HepG2 (cell line): ENCODE data around the gene MYO3A. TPM values are rescaled to one million over a fixed set of nuclear protein-coding genes. Genes with fewer than 3 reads are reported as not detected.

Experiments used
- ATAC-seq: fragments of 200-7000 bp; cut with Tn5 transposase; 3 replicates; pipeline ENCODE4 v1.9.1; 2020; ENCODE audit warnings: mild to moderate bottlenecking, moderate library complexity
- BruUV-seq: library from RNA; stranded (reverse); fragments of 400-500 nt; replicated peaks from 2 replicates; lab custom pipeline; 2021; lab: Mats Ljungman, UMichigan
- CTCF ChIA-PET: fragments of 300-600 bp; formaldehyde crosslinking; extraction: SDS; loops from one replicate; lab custom pipeline; 2021; ENCODE audit warnings: low total read pairs, inconsistent platforms, low intra/inter-chr PET ratio; lab: Yijun Ruan, JAX
- POLR2A ChIA-PET: fragments of 350-600 bp; sonication (Branson Sonifier 250); formaldehyde crosslinking; loops from one replicate; lab custom pipeline; 2020; ENCODE audit warnings: antibody characterized with exemption, inconsistent platforms; lab: Yijun Ruan, JAX
- DNase-seq: peaks from one replicate; pipeline ENCODE4 v3.0.0-alpha.2; 2015; ENCODE audit warnings: low spot score
- FAIRE-seq: peaks from 3 replicates; lab custom pipeline; 2011; peaks lifted over from hg19 to GRCh38; lab: Jason Lieb, UNC
- H2AFZ ChIP-seq: one replicate; pipeline ENCODE4 v1.6.1; 2011; ENCODE audit warnings: low read length, inconsistent platforms
- H3K27ac ChIP-seq: fragments of 300-600 bp; 3 replicates; pipeline ENCODE4 v1.8.0; 2011; ENCODE audit warnings: mixed run types, mild to moderate bottlenecking, mixed read lengths, low read length, inconsistent platforms; ENCODE audit not compliant: insufficient read depth; ENCODE audit errors: extremely low read length
- H3K27me3 ChIP-seq, 2 experiments: fragments of 200-600 bp in 1 of 2; 2 replicates in 1 of 2; 3 replicates in 1 of 2; pipeline versions ENCODE4 v1.6.0 to v1.8.0; 2011; ENCODE audit warnings: low read length in 2 of 2, mild to moderate bottlenecking in 2 of 2, moderate library complexity in 2 of 2, inconsistent platforms in 1 of 2; ENCODE audit not compliant: insufficient read depth in 2 of 2, control insufficient read depth in 1 of 2
- H3K36me3 ChIP-seq, 2 experiments: fragments of 200-600 bp in 1 of 2; replicated peaks in 1 of 2; 2 replicates in 1 of 2; 3 replicates in 1 of 2; pipeline versions ENCODE4 v1.5.1 to v1.8.0; 2011; ENCODE audit warnings: low read length in 2 of 2, inconsistent platforms in 1 of 2; ENCODE audit not compliant: insufficient read depth in 2 of 2, control insufficient read depth in 1 of 2
- H3K4me1 ChIP-seq: 2 replicates; pipeline ENCODE4 v1.5.1; 2012; ENCODE audit warnings: low read length, inconsistent platforms; ENCODE audit not compliant: insufficient read depth
- H3K4me2 ChIP-seq: 2 replicates; pipeline ENCODE4 v1.6.0; 2011; ENCODE audit warnings: low read depth, low read length, inconsistent platforms
- H3K4me3 ChIP-seq, 3 experiments: fragments of 200-600 bp in 1 of 3; sonication (generic), shearing (Covaris generic) in 1 of 3; replicated peaks in 1 of 3; 2 replicates each; pipeline ENCODE4 v1.5.1; 2011 to 2016; ENCODE audit warnings: low read length in 3 of 3, inconsistent platforms in 2 of 3, low read depth in 2 of 3, mild to moderate bottlenecking in 2 of 3, control low read depth in 1 of 3, mixed read lengths in 1 of 3; ENCODE audit not compliant: insufficient read depth in 1 of 3
- H3K79me2 ChIP-seq: one replicate; pipeline ENCODE4 v1.6.1; 2011; ENCODE audit warnings: low read length, inconsistent platforms; ENCODE audit not compliant: insufficient read depth
- H3K9ac ChIP-seq: 2 replicates; pipeline ENCODE4 v1.6.0; 2011; ENCODE audit warnings: mild to moderate bottlenecking, low read depth, low read length, inconsistent platforms; ENCODE audit not compliant: insufficient read depth
- H3K9me3 ChIP-seq: 2 replicates; pipeline ENCODE4 v1.5.1; 2012; ENCODE audit warnings: mild to moderate bottlenecking, low read length
- H4K20me1 ChIP-seq: 2 replicates; pipeline ENCODE4 v1.6.0; 2011; ENCODE audit warnings: inconsistent platforms, mild to moderate bottlenecking, low read length, moderate library complexity; ENCODE audit not compliant: insufficient read depth
- CENPBD1 ChIP-seq: sonication (generic); formaldehyde crosslinking; IDR thresholded peaks from 2 replicates; pipeline ENCODE4 v1.8.0; 2022; ENCODE audit warnings: missing genetic modification reagents, low read depth, mild to moderate bottlenecking, borderline replicate concordance
- MED8 ChIP-seq: sonication (generic); formaldehyde crosslinking; IDR thresholded peaks from 2 replicates; pipeline ENCODE4 v1.8.1; 2023; ENCODE audit warnings: mild to moderate bottlenecking, missing genetic modification reagents; ENCODE audit not compliant: insufficient replicate concordance
- POGK ChIP-seq: sonication (generic); formaldehyde crosslinking; conservative IDR thresholded peaks from 2 replicates; pipeline ENCODE4 v1.8.0; 2022; ENCODE audit warnings: mild to moderate bottlenecking, moderate library complexity, missing genetic modification reagents
- RAD21 ChIP-seq: fragments of 450-650 bp; formaldehyde crosslinking; IDR thresholded peaks from 2 replicates; pipeline ENCODE4 v1.5.0; 2020; ENCODE audit warnings: mild to moderate bottlenecking
- SNAI1 ChIP-seq: sonication (generic); formaldehyde crosslinking; IDR thresholded peaks from 2 replicates; pipeline ENCODE4 v1.5.0; 2020; ENCODE audit warnings: mild to moderate bottlenecking, missing genetic modification reagents, borderline replicate concordance
- ZBTB37 ChIP-seq: sonication (generic); formaldehyde crosslinking; IDR thresholded peaks from 2 replicates; pipeline ENCODE4 v1.4.0; 2020; ENCODE audit warnings: mild to moderate bottlenecking, missing genetic modification reagents
- ZNF280B ChIP-seq: sonication (generic); formaldehyde crosslinking; IDR thresholded peaks from 2 replicates; pipeline ENCODE4 v1.5.0; 2020; ENCODE audit warnings: missing genetic modification reagents, mild to moderate bottlenecking, borderline replicate concordance
- ZNF331 ChIP-seq: sonication (generic); formaldehyde crosslinking; IDR thresholded peaks from 2 replicates; pipeline ENCODE4 v1.4.0; 2020; ENCODE audit warnings: missing genetic modification reagents
- ZNF503 ChIP-seq: sonication (generic); formaldehyde crosslinking; IDR thresholded peaks from 2 replicates; pipeline ENCODE4 v1.4.0; 2020; ENCODE audit warnings: missing genetic modification reagents
- ZNF800 ChIP-seq: sonication (generic); formaldehyde crosslinking; IDR thresholded peaks from 2 replicates; pipeline ENCODE4 v1.4.0; 2020; ENCODE audit warnings: missing genetic modification reagents
- WGBS: methylation state at CpG from one replicate; pipeline ENCODE4 v1.1.6; 2017; ENCODE audit warnings: low lambda C conversion rate; 5-methylcytosine and 5-hydroxymethylcytosine counted together
- in situ Hi-C: cut with HindIII; loops from 2 replicates; pipeline ENCODE4 v1.10.0; 2017; ENCODE audit warnings: low pct_unique_long_range_greater_than_20kb; ENCODE audit not compliant: extremely low pct_ligation_motif_present
- intact Hi-C: fragments of 100-400 bp; cut with micrococcal nuclease; formaldehyde crosslinking; loops from one replicate; pipeline ENCODE4 v1.10.0; 2022; ENCODE audit not compliant: unreplicated experiment
- polyA plus RNA-seq, 8 experiments: library from polyadenylated mRNA; depleted of rRNA in 3 of 8; stranded (reverse) in 7 of 8; unstranded in 1 of 8; fragments of >200 nt; fragmentation: Illumina TruSeq in 4 of 8; extraction: Trizol in 4 of 8; gene quantifications; 2 replicates each; pipeline versions ENCODE4 v1.2.1 to v1.2.3, GENCODE V29; 2011 to 2016; ENCODE audit warnings: low read depth in 4 of 8, missing spikeins in 1 of 8, mixed read lengths in 1 of 8; ENCODE audit not compliant: insufficient read depth in 1 of 8
- total RNA-seq, 5 experiments: library from RNA; depleted of rRNA; stranded (reverse); fragments of >200 nt; fragmentation: Illumina TruSeq; extraction: Trizol; gene quantifications; 2 replicates each; pipeline ENCODE4 v1.2.3, GENCODE V29; 2016; ENCODE audit warnings: low read depth in 1 of 5

MYO3A gene
- total and polyA plus RNA-seq, 2 of the 13 experiments (the other 11 are each of a cell fraction or from before 2014, with no cell fraction given) = not detected

GRCh38 chr10:26214551-26215395 is 280.7 kb downstream of the MYO3A start:
- no peak for FAIRE-seq
- CTCF ChIA-PET = no interaction called here
- DNase-seq = no peak
- Histone ChIP-seq H3K4me2 (no peak overlapping the region), H3K4me3 (no peak overlapping the region), H3K4me1 (no peaks in the 10 kb centered on the region), H2AFZ (no peak overlapping the region), H3K9ac (no peak overlapping the region), H4K20me1 (no peaks in the 10 kb centered on the region), H3K9me3 (no peaks in the 10 kb centered on the region), H3K36me3 (no peaks in the 10 kb centered on the region), H3K27ac (no peak overlapping the region), H3K79me2 (no peaks in the 10 kb centered on the region), H3K27me3 (peaks cover 5 to 56% of the 10 kb centered on the region in 2 experiments)
- no TSS peak for BruUV-seq
- ATAC-seq = no peak
- intact Hi-C loops = no loop called here
- in situ Hi-C loops = no loop called here
- TF ChIP-seq POGK (CRISPR knock-in tag) = no peak
- TF ChIP-seq MED8 = no peak
- no peak for TF ChIP-seq ZNF280B (CRISPR knock-in tag)
- no peak for TF ChIP-seq ZNF331 (CRISPR knock-in tag)
- TF ChIP-seq ZNF800 = no peak
- no peak for TF ChIP-seq CENPBD1 (CRISPR knock-in tag)
- no peak for TF ChIP-seq ZNF503 (CRISPR knock-in tag)
- no peak for TF ChIP-seq RAD21
- TF ChIP-seq SNAI1 = no peak
- no peak for TF ChIP-seq ZBTB37 (CRISPR knock-in tag)
- WGBS = 34% methylated on average over 16 of the region's 34 CpGs
- POLR2A ChIA-PET = no interaction called here
